Activated CD4-positive, alpha-beta T cell treated with anti-CD3 and anti-CD28 coated beads, Interleukin-2, amount 50 U/mL, for 1 hour (primary cell): ENCODE measurements around the gene DCAF6.

Experiments used
- DNase-seq: peaks from one replicate; pipeline ENCODE4 v3.0.0-alpha.2; 2020

Gene DCAF6

GRCh38 chr1:167968569-167968968 is 32.1 kb downstream of the DCAF6 start:
- DNase-seq = no peak

- DNase-seq = no peak
Measured at GRCh38 chr1:167973832-167974231, 37.3 kb downstream of the DCAF6 start.

GRCh38 chr1:167974698-167975097 is 38.2 kb downstream of the DCAF6 start:
- no peak for DNase-seq

- DNase-seq = no peak
Measured at GRCh38 chr1:167977245-167977644, 40.8 kb downstream of the DCAF6 start.

GRCh38 chr1:167981933-167982332 is 45.5 kb downstream of the DCAF6 start:
- no peak for DNase-seq

GRCh38 chr1:167983797-167984420 is 47.4 kb downstream of the DCAF6 start:
- DNase-seq = no peak

GRCh38 chr1:167984886-167985489 is 48.5 kb downstream of the DCAF6 start:
- DNase-seq = no peak

GRCh38 chr1:167987174-167987573 is 50.7 kb downstream of the DCAF6 start:
- DNase-seq = no peak

GRCh38 chr1:167991546-167991945 is 55.1 kb downstream of the DCAF6 start:
- no peak for DNase-seq

- DNase-seq = no peak
Measured at GRCh38 chr1:167993720-167994119, 57.2 kb downstream of the DCAF6 start.

GRCh38 chr1:167994560-167994959 is 58.1 kb downstream of the DCAF6 start:
- no peak for DNase-seq

GRCh38 chr1:167995038-167995437 is 58.6 kb downstream of the DCAF6 start:
- DNase-seq = no peak

- DNase-seq = no peak
Measured at GRCh38 chr1:167996266-167996665, 59.8 kb downstream of the DCAF6 start.

- no peak for DNase-seq
Measured at GRCh38 chr1:167997037-167997575, 60.6 kb downstream of the DCAF6 start.

GRCh38 chr1:167999877-168000276 is 63.4 kb downstream of the DCAF6 start:
- DNase-seq = no peak

GRCh38 chr1:168000656-168001055 is 64.2 kb downstream of the DCAF6 start:
- DNase-seq = no peak

GRCh38 chr1:168001213-168001612 is 64.7 kb downstream of the DCAF6 start:
- no peak for DNase-seq

- DNase-seq = no peak
Measured at GRCh38 chr1:168004531-168004930, 68.0 kb downstream of the DCAF6 start.

- no peak for DNase-seq
Measured at GRCh38 chr1:168005529-168005928, 69.0 kb downstream of the DCAF6 start.

GRCh38 chr1:168007691-168008090 is 71.2 kb downstream of the DCAF6 start:
- DNase-seq = no peak

GRCh38 chr1:168008595-168008994 is 72.1 kb downstream of the DCAF6 start:
- DNase-seq = no peak

GRCh38 chr1:168009322-168009721 is 72.8 kb downstream of the DCAF6 start:
- DNase-seq = no peak

- no peak for DNase-seq
Measured at GRCh38 chr1:168019407-168019806, 82.9 kb downstream of the DCAF6 start.

GRCh38 chr1:168031198-168031597 is 94.7 kb downstream of the DCAF6 start:
- DNase-seq = no peak

GRCh38 chr1:168031627-168032026 is 95.1 kb downstream of the DCAF6 start:
- DNase-seq = no peak
